Calu3 (cell line): ENCODE data around the gene PLD3. TPM values are rescaled to one million over a fixed set of nuclear protein-coding genes. Genes with fewer than 3 reads are reported as not detected.

Experiments
- BruUV-seq: library from RNA; stranded (reverse); fragments of 400-500 nt; replicated peaks from 2 replicates; lab custom pipeline; 2021; lab: Mats Ljungman, UMichigan
- CTCF ChIA-PET: fragments of 300-600 bp; sonication (Branson Sonifier 250); formaldehyde crosslinking; loops from one replicate; lab custom pipeline; 2022; ENCODE audit warnings: antibody characterized with exemption; lab: Charles Lee
- DNase-seq: peaks from one replicate; pipeline ENCODE4 v3.0.0; 2022
- H3K27ac Mint-ChIP-seq: one replicate; pipeline ENCODE4 v1.8.0; 2022; ENCODE audit warnings: mixed read lengths; ENCODE audit not compliant: unreplicated experiment
- H3K27me3 Mint-ChIP-seq: one replicate; pipeline ENCODE4 v1.8.0; 2022; ENCODE audit warnings: mixed read lengths; ENCODE audit not compliant: unreplicated experiment
- H3K36me3 Mint-ChIP-seq: one replicate; pipeline ENCODE4 v1.8.0; 2022; ENCODE audit warnings: mild to moderate bottlenecking, moderate library complexity, mixed read lengths; ENCODE audit not compliant: insufficient read depth, unreplicated experiment
- H3K4me1 Mint-ChIP-seq: one replicate; pipeline ENCODE4 v1.8.0; 2022; ENCODE audit warnings: mild to moderate bottlenecking, low read depth, mixed read lengths; ENCODE audit not compliant: unreplicated experiment
- H3K4me3 Mint-ChIP-seq: one replicate; pipeline ENCODE4 v1.8.0; 2022; ENCODE audit warnings: mild to moderate bottlenecking, low read depth, moderate library complexity, mixed read lengths; ENCODE audit not compliant: unreplicated experiment
- H3K9me3 Mint-ChIP-seq: one replicate; pipeline ENCODE4 v1.8.0; 2022; ENCODE audit warnings: low read depth, mixed read lengths; ENCODE audit not compliant: unreplicated experiment
- CTCF ChIP-seq: fragments of 200-600 bp; IDR thresholded peaks from one replicate; pipeline ENCODE4 v1.8.0; 2022; ENCODE audit warnings: antibody characterized with exemption; ENCODE audit not compliant: unreplicated experiment
- intact Hi-C: fragments of 100-400 bp; cut with micrococcal nuclease; formaldehyde crosslinking; loops from one replicate; pipeline ENCODE4 v1.10.0; 2022; ENCODE audit not compliant: unreplicated experiment
- total RNA-seq: library from RNA; stranded (reverse); gene quantifications from 2 replicates; pipeline ENCODE4 v1.2.3, GENCODE V29; 2022

PLD3 gene
- total RNA-seq, 1 experiment from 2014 or later, result 184 TPM

GRCh38 chr19:40411125-40411842 is 62.8 kb downstream of the PLD3 start:
- Mint-ChIP-seq H3K27me3 (no peaks in the 10 kb centered on the region), H3K36me3 (no peaks in the 10 kb centered on the region), H3K27ac (no peak overlapping the region), H3K9me3 (no peaks in the 10 kb centered on the region), H3K4me3 (no peak overlapping the region), H3K4me1 (peaks cover 18% of the 10 kb centered on the region)
- CTCF ChIA-PET, result interaction anchor here (0.7 to 2.3 kb wide), 2 partner anchors 9 to 112 kb away, joined by 3 to 11 read pairs; no protein-coding TSS in a partner anchor
- TF ChIP-seq CTCF, result no peak
- intact Hi-C loops, result no loop called here
- no peak for DNase-seq
- BruUV-seq, result no TSS peak

GRCh38 chr19:40411958-40412499 is 63.5 kb downstream of the PLD3 start:
- no peak overlapping the region for H3K27ac Mint-ChIP-seq
- H3K27me3 Mint-ChIP-seq, result no peaks in the 10 kb centered on the region
- CTCF ChIA-PET, result interaction anchor here (2.3 kb wide), 1 partner anchor 9 kb away, joined by 11 read pairs; no protein-coding TSS in a partner anchor

GRCh38 chr19:40412866-40413265 is 64.4 kb downstream of the PLD3 start:
- CTCF ChIA-PET, result interaction anchor here (0.9 to 2.3 kb wide), 2 partner anchors 8 to 30 kb away, joined by 3 to 11 read pairs; no protein-coding TSS in a partner anchor
- Mint-ChIP-seq H3K36me3 (peaks cover 9% of the 10 kb centered on the region), H3K4me1 (peaks cover 32% of the 10 kb centered on the region), H3K4me3 (no peak overlapping the region), H3K9me3 (no peaks in the 10 kb centered on the region), H3K27me3 (no peaks in the 10 kb centered on the region), H3K27ac (no peak overlapping the region)
- intact Hi-C loops, result no loop called here
- no TSS peak for BruUV-seq
- DNase-seq, result no peak
- no peak for TF ChIP-seq CTCF

More at GRCh38 chr19:40411958-40412499, 63.5 kb downstream of the PLD3 start:
- peaks cover 24% of the 10 kb centered on the region for H3K4me1 Mint-ChIP-seq
- TF ChIP-seq CTCF, result no peak
- no peak overlapping the region for H3K4me3 Mint-ChIP-seq
- peaks cover 3% of the 10 kb centered on the region for H3K36me3 Mint-ChIP-seq
- H3K9me3 Mint-ChIP-seq, result no peaks in the 10 kb centered on the region
- intact Hi-C loops, result no loop called here
- BruUV-seq, result no TSS peak
- no peak for DNase-seq

- H3K4me1 Mint-ChIP-seq, result peaks cover 37% of the 10 kb centered on the region
- CTCF ChIA-PET, result interaction anchor here (0.9 to 2.3 kb wide), 2 partner anchors 7 to 30 kb away, joined by 3 to 11 read pairs; no protein-coding TSS in a partner anchor
- no peak for DNase-seq
- H3K9me3 Mint-ChIP-seq, result no peaks in the 10 kb centered on the region
- H3K27me3 Mint-ChIP-seq, result no peaks in the 10 kb centered on the region
- H3K4me3 Mint-ChIP-seq, result no peak within 1 kb of the TSS
- H3K36me3 Mint-ChIP-seq, result peaks cover 9% of the 10 kb centered on the region
- intact Hi-C loops, result no loop called here
- H3K27ac Mint-ChIP-seq, result no peak within 1 kb of the TSS
- TF ChIP-seq CTCF, result no peak
- no TSS peak for BruUV-seq
These were observed 64.9 kb downstream of the PLD3 start, which contains the start of gene PRX for GRCh38 chr19:40413291-40413845. Gene PRX, minus strand, starts transcription at chr19:40413378. Its CDS starts 5,446 bp downstream, at chr19:40407932.
